GM19099 (cell line): ENCODE data around the gene FHOD3.

Experiments
- POLR2A ChIP-seq: IDR thresholded peaks from 3 replicates; pipeline ENCODE4 v1.6.1; 2011; ENCODE audit warnings: low read depth; ENCODE audit not compliant: insufficient read length; ENCODE audit errors: extremely low read depth

The FHOD3 gene

DNA sequence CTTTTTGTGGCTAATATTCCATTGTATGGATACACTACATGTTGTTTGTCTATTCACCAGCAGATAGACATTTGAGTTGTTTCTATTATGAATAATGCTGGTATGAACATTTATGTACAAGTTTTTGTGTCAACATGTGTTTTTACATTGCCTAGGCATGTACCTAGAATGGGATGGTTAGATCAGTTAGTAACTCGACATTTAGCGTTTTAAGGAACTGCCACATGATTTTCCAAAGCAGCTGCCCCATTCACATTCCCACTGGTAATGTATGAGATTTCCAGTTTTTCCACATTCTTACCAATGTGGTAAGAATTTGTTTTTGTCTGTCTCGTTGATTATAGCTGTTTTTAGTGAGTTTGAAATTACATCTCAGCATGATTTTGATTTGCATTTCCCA, 112.8 kb downstream of the FHOD3 start:
- no peak for TF ChIP-seq POLR2A

DNA sequence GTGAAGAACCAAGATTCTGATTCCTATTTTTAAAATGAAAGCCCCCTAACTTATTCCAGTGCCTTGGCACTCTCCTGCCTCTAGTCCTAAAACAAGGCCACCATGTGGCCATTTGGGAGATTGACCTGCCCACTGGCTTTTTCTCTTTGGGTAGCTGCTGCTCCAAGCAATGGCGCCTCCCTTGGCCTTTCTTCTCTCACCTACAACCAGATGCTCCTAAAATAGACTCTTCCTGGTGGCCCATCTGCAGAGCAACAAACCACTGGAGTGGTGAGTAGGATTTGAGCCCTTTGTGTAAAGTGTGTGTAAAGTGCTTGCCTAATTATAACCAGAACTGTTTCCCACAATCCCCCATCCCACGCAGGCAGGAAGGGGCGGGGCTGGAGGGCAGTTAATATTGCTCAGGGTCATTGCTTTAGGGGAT, 114.2 kb downstream of the FHOD3 start:
- TF ChIP-seq POLR2A, result no peak

DNA sequence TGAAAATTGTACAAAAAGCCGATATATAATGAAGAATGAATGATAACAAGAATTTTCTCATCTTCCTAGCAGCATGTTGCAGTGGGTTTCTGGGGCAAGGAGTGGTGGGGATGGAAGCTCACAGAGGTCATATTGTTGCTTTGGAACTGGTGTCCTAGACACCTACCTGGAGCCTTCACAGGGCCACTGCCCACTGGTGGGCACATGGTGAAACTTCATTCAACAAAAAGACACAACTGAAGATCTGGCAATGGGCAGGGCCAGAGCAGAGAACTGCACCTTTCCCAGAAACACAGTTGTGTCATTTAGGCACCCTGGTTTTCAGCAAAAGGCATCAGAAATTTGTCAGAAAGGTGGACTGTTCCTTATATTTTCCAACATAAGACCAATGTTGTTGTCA, 115.3 kb downstream of the FHOD3 start:
- no peak for TF ChIP-seq POLR2A

DNA sequence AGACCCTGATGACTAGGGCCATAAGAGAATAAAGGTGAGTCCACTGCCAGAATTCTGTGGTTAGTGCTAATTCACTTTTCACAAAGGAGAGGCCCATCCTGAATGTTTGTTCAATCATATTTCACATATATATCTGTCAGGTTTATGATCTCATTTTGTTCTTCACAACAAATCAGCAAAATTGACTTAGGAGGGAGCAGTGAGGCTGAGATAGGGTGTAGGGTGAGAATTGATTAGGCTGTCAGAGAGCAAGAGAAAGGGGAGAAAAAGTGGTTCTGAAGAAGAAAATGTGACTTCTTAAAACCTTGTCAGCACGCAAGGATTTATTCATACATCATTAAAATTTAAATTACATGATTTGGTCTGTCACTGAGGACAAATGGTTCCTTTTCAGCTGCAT, 117.7 kb downstream of the FHOD3 start:
- no peak for TF ChIP-seq POLR2A

DNA sequence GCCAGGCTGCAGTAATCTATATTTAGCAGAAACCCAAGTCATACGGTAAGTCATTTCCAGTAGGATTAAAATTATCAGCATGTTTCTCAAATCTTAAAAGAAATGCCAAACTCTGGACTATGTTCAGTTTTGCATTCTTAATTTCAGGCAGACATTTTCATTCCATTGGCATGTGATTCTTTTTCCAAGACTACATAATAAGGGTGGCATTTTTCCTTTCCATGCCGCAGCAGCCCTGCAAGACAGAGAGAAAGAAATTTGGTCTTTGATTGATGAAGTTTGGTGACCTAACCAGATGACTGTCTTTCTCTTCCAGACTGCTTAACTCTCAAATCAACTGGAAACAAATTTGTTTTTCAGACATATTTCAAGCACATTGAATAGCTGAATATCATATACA, 118.1 kb downstream of the FHOD3 start:
- no peak for TF ChIP-seq POLR2A

DNA sequence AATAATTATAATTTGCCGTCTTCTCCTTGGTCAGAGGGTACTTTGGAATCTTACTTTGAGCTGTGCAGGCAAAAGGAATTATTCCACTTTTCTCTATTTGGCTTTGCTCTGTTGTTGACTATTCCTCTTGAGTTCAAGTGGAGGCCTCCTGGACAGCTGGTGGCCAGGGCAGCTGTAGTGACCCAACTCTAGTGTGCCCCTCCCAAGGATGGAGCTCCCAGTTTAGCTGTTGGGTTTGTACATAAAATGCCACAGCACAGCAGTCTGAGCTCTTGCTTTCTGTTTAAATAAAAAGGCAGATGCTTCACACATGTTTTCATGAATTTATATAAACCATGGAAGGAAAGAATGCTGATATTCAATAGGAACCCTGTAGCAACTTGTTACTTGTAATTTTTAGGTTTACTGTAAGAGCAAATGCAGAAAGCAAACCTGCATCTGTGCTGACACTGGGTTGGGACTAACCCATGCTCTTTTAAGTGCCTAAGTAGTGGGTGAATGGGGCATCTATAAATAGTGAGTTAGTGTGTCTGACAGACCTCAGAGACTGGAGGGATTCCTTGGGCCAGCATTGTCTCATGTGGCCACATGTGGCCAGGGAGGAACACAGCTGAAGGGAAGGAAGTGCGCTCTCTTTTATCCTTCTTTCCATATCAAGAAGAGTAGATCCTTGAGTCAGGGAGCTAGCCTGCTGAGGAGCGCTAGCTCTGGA, 121.8 kb downstream of the FHOD3 start:
- no peak for TF ChIP-seq POLR2A

DNA sequence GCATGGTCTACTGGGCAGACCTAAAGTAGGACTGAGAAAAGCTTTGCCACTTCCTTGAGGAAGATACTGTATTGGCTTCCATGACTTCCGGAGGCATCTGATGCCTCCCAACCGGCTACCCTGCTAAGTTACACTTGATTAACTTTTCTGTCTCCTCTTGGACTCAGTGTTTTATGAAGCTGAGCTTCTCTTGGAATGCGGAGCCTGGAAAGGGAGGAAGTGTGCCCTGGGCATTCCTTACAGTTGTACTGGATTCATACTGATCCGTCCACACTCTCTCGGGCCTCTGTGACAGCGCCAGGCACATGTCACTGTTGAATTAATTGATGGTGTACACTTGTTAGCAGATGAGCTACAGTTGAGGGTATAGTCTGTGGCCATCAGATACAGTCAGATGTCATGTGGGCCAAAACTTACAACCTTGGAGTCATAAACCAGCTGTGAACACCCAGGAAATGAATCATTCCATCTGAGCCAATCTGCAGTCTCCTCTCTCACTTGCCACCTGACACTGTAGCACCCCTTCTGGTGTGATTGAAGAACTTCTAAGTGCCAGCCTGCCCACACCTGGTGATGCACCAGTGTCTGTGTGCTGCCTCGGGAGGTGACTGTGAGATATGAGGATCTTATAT, 122.5 kb downstream of the FHOD3 start:
- no peak for TF ChIP-seq POLR2A

DNA sequence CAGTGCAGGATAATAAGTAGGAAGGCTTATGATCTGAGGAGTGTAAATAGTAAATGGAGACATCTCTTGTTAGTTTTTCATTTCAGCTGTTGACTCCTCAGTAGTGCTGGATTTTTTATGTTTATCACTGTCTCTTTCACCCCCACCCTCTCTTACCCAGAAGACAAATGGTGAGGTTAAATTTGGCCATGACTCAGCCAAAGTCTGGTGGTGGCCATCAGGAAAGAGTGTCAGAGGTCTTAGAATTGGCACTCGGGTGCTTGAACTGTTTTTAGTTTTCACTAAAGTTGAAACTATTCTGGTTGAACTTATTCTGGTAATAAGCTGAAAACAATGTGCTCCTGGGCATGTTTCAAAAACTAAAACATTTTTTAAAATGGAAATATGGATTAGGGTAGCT, 123.3 kb downstream of the FHOD3 start:
- no peak for TF ChIP-seq POLR2A

DNA sequence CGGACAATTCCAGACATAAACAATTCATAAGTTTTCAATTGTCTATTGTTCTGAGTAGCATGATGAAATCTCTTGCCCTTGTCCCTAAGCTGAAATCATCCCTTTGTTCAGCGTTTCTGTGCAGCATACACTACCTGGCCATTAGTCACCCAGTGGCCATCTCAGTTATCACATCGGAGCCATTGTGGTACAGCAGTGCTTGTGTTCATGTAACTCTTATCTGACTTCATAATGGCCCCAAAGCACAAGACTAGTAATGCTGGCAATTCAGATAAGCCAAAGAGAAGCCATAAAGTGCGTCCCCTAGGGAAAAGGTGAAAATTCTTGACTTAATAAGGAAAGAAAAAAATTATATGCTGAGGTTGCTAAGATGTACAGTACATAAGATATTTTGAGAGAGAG, 127.2 kb downstream of the FHOD3 start:
- TF ChIP-seq POLR2A, result no peak

DNA sequence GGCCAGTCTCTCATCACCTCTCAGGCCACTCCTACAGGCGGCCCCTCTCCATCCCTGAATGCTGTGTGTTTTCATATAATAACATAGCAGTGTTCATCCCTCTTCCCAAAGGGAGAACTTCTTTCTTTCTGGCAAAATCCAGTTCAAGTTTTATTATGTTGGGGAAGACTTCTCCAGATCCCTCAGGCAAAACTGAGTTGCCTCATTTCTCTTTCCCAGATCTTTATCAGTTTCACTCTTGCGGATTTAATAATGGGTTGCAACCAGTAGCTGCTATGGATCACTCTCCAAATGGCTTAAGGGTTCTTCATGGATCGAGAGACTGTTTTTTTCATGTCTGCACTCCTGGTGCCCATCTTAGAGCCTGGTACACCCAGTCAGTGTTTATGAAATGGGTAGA, 129.9 kb downstream of the FHOD3 start:
- TF ChIP-seq POLR2A, result no peak

DNA sequence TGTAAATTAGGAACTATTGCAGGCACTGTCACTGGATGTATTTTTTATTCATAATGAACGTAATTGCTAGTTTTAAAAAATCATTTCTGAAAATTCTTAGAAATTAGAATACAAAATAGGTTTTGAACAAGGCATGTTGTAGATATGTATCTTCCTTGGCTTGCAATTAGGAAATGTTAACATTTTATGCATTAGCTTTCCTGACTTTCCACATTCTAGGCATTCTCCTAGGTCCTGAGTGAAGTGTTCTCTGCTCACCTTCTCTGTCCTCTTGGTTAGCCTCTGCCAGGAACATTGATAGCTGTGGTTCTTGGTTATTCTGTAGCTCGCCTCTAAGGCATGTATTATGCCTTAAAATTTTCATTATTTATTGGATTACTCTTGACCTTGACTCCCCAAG, 130.3 kb downstream of the FHOD3 start:
- no peak for TF ChIP-seq POLR2A

DNA sequence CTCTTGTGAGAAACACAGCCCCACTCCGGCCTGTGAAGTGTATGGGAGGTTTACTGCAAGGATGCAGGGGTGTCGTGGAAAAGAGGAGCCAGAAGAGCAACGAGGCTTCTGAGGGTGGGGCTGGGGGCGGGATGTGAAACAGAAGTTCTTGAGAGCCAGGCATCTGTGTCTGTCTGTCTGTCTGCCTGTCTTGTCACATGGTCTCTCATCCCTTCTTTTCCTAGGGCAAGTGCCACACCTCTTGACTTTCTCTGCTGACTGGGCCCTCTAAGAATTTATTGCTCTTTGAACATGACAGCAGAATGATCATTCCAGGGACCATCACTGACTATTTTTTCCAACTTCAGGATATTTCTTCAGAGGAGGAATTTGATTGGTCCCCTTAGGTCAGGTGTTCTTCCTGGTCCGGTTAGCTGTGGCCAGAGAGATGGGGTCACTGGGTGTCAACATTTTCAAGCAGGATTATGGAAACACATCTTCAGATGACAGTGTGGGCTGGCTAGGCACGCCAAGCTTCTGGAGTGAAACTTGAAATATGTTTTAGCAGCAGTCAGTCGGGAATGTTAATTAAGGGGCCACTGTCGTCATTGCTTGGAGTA, 131.0 kb downstream of the FHOD3 start:
- no peak for TF ChIP-seq POLR2A

DNA sequence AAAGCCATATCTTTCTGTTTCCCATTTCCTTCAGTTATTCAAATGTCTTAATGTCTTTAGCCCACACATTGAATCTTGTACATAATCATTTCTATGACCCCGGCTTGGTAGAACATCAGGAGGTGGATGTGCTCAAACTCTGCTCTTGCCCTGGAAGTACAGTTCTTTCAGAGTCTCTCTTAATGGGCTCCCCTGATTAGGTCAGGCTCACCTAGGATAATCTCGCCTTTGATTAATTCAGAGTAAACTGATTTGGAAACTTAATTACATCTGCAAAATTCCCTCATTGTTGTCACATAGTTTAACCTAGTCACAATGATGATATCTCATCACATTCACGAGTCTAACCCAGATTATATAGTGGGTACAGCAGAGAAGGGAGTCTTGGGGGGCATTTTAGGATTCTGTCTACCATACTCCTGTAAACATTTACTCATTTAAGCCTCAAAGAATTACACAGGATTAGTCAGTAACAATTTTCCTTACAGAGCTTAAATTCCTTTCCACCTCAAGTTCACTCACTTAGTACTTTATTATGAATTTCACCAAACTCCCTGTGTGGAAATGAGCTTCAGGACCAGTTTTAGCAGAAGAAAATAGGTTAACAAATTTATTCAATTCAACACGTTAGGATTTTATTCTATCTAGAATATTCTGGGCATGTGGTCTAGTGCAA, 135.5 kb downstream of the FHOD3 start:
- no peak for TF ChIP-seq POLR2A

DNA sequence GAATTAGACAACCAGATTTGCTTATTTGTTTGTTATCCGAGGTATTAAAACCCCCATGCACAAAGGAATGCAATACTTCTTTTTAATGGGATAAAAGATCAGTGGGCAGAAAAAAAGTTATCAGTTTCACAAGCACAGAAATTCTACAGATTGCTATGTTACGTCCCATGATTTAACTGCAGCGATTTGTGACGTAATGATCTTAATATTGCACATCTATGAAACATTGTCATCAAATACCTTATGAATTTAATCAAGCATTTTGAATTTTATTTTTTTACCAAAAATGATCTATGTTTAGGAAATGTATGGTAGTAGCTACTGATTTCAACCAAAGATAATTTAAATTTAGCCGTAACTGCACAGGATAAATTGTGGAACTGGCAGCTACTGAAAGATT, 138.9 kb downstream of the FHOD3 start:
- no peak for TF ChIP-seq POLR2A

DNA sequence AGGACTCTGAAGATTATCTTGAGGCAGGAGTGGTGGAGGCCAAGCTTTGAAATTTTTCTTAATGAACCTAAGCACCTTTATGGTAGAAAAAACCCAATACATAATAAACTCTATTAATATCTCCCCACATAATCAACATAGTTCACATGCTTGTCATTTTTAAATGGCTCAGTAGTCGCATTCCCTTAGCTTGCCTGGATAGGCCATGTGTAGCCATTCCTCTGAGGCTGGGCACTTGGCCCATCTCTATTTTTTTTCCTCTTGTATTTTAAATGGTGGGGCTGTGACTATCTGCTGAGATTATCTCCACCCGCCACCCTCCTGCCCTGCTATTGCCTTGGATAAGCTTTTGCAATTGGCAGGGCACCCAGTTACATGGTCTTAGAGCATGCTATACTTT, 143.1 kb downstream of the FHOD3 start:
- TF ChIP-seq POLR2A, result no peak

DNA sequence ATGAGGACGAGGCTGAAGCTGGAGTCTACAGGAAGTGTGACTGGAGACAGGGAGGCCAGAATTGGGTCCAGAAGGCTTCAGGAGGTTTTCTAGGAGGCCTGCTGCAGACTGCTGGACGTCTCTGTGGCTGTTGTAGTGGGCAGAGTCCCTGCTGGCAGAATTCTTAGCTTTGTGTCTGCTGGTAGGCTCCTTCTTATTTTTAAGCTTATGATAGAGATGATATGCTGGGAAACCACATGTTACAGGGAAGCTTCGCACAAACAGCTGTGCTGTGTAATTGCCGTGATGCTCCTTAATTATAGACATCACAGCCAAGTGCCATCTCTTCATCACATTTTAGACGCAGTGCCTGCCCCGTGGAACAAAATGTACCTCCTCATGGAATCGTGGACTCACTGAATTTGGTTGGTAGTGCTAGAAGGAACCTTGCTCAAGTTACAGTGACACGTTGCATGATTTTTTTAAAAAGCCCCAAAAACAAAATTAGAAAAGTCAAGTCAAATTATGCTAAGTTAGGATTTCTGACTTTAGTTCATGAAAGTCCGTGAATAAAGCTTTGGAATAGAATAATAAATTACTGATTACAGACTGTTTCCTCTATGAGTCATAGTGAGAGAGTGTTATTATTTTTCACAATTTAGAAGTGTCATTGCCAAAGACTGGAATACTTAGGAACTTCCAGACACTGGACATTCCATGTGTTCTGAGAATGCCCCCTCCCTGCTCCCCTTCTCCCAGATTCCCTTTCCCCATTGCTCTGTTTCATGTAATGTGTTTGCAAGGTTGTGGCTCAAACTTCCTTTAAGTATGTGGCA, 144.1 kb downstream of the FHOD3 start:
- TF ChIP-seq POLR2A, result no peak

DNA sequence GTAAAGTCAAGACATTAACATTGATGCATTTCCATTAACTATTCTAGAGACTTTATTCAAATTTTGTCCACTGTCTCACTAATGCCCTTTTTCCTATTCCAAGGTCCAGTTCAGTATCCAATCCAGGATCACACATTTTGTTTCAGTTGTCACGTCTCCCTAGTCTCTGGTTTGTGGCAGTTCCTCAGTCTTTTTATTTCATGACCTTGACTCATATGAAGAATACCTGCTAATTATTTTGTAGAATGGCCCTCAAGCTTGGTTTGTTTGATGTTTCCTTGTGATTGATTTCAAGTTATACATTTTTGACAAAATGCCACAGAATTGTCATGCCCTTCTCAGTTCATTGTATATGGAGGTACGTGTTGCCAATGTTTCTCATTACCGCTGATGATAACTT, 145.2 kb downstream of the FHOD3 start:
- TF ChIP-seq POLR2A, result no peak
